ENCODE data around the gene SGCG.

DNA sequence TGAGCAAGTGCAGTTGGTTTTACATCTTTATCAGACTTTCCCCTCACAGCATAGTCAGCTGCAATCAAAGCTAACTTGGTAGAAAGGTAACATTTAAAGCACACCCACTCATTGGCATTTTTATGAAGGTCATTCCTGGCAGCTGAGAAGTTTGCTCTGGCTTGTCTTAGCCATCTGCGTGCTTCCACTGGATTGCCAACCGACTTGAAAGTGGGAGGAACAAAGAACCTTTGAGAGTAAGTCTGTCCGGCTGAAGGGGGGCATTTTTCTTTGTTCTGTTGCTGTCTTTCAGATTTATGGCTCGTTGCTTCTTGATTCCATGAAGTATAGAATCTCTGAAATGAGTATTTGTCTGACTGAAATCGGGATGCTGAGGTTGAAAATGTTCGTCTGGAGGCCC, 149.6 kb downstream of the SGCG start:
- TF ChIP-seq CTCF (IDR thresholded peaks at IDR 0.05) (no peak), CHD4 (IDR thresholded peaks at IDR 0.05; ENCODE audit: borderline replicate concordance) (no peak), MYC (IDR thresholded peaks at IDR 0.05; ENCODE audit: borderline replicate concordance, low read length) (no peak), USF2 (IDR thresholded peaks at IDR 0.05) (no peak)

All from A549 (cell line).